Skeletal muscle satellite cell (primary cell): ENCODE measurements around the gene SELPLG.
"Not testable (repeated sequence)": the region's sequence is repeated elsewhere in the genome, so short reads cannot be mapped to it uniquely, and the experiment has no call there.

Source experiments
- H3K27me3 ChIP-seq: 2 replicates; pipeline ENCODE4 v1.7.0; 2013; ENCODE audit warnings: low read length; ENCODE audit not compliant: control insufficient read depth, insufficient read depth
- H3K36me3 ChIP-seq: 2 replicates; pipeline ENCODE4 v1.7.0; 2013; ENCODE audit warnings: mild to moderate bottlenecking, control low read depth, low read length; ENCODE audit not compliant: insufficient read depth
- H3K4me1 ChIP-seq: 2 replicates; pipeline ENCODE4 v1.7.0; 2013; ENCODE audit warnings: low read length; ENCODE audit not compliant: control insufficient read depth, insufficient read depth
- H3K4me2 ChIP-seq: 2 replicates; pipeline ENCODE4 v1.7.0; 2013; ENCODE audit warnings: mild to moderate bottlenecking, low read length
- H3K4me3 ChIP-seq: 2 replicates; pipeline ENCODE4 v1.7.0; 2013; ENCODE audit warnings: low read length
- H3K9ac ChIP-seq: 2 replicates; pipeline ENCODE4 v1.7.0; 2013; ENCODE audit warnings: mild to moderate bottlenecking, low read depth, low read length, moderate library complexity
- H3K9me3 ChIP-seq: replicated peaks from 2 replicates; pipeline ENCODE4 v1.7.0; 2013; ENCODE audit warnings: mild to moderate bottlenecking, control low read depth, low read length

SELPLG gene

DNA sequence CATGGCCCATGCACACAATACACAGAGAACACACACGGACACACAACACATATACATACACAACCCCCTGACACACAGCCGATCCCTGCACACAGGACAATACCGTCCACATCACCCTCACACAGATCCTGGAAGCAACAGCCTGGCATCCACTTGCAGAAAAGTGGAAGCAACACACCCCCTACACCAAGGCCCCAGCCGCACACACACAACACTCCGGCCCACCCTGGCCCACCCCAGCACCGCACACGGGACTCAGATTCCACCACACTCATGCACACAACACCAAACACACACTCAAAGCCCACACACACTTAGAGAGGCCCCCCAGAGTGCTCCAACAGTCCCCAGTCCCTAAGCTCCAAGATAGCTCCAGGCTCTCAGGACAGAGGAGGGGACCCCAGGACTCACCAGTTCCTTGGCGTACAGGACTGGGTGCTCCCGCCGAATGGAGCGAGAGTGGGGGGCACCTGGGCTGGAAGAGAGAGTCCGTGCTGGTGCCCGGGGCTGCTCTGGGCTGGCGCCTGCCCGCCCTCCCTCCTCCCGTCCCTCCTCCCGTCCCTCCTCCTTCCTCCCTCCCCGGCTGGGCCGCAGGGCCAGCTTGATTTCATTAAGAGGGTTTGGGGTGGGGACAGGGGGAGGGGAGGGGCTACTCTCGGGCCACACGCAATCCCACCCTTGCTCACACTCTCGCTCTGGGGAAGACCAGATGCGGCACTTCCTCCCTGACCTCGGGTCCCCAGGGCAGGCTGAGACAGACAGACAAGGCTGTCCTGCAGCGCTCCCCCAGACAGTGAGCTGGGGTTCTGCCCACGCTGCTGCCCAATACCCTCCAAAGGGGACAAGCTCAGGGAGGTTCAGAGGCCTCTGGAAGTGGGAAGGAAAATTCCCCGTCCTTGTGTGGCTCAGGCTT is 35.9 kb downstream of the SELPLG start, which contains the start of gene TMEM119:
TMEM119 (minus strand) TSS at position 526 of the 913 bp plus-strand sequence. CDS start 5,701 bp downstream, outside the sequence.
- H3K9ac ChIP-seq = no peak within 1 kb of the TSS
- H3K9me3 ChIP-seq = no peaks in the 10 kb centered on the region
- H3K4me2 ChIP-seq = no peak within 1 kb of the TSS
- no peaks in the 10 kb centered on the region for H3K36me3 ChIP-seq
- H3K4me3 ChIP-seq = no peak within 1 kb of the TSS
- H3K27me3 ChIP-seq = peaks cover 12% of the 10 kb centered on the region
- H3K4me1 ChIP-seq = no peaks in the 10 kb centered on the region

DNA sequence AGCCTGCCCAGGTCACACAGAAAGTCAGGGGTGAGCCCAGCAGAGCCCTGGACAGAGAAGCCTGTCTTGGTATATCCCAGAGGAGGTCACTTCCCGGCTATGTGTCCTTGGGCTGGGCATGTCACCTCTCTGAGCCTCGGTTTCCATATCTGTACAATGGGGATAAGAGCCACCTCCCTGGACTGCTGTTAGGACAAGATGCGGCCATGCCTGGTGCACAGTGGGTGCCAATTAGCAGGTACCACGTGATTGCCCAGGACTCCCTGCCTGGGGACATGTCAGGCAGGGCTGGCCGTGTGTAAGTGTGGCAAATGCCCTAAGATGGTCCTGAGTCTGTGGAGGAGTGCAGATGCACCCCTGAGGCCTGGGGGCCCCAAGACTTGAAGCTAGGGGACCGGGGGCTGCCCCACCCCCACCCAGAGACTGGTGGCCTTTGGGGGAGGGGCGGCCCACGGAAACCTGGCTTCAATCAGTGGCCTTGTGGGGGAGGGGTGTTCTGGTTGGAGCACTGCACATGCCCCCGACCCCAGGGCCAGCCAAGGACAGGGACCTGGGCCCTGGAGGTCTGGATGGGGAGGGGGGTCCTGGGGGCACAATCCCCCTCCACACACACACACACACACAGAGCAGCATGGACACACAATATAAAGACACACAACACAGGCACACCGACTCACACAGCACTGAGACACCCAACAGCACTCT is 36.7 kb downstream of the SELPLG start:
- Histone ChIP-seq H3K4me2 (no peak overlapping the region), H3K36me3 (no peaks in the 10 kb centered on the region), H3K4me1 (no peaks in the 10 kb centered on the region), H3K27me3 (peaks cover 12% of the 10 kb centered on the region), H3K9ac (no peak overlapping the region), H3K4me3 (no peak overlapping the region), H3K9me3 (no peaks in the 10 kb centered on the region)

DNA sequence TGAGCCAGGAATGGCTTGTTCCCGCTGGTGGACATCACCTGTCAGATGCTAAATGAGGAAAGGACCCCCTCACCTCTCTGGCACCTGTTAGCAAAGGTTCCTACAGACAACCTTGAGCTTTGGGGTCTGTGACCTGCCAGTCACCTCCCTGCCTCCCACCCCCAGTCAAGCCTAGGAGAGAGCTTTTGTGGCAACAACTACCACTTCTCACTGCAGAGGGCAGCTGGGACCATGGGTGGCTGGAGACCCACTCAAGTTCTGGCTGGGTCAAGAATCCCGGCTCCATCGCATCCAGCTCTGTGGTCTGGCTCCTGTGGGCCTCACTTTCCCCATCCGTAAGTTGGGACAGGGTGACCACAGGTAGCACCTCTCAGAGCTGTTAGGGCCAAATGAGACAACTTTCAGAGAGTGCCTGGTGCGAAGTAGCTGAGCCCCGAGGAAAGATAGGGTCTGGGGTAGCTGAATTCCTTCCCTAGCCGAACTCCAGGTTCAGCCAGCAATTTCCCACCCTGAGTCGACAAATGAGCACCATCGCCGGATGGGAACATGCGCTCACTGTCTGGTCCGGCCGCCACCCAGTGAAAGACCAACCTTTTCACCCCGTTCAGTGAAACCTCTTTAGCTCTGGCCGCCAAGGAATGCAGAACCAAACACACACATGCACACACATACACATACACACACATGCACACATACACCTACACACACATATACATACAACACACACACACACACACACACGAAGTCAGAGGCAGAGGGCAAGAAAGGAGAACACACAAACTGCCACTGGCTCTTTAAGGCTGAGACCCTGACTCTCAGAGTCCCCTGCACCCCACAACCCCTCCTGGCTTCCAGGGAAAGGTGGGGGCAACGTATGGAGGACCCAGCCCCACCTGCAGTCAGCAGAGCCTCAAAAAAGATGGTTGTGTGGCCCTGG is 37.7 kb downstream of the SELPLG start:
- Histone ChIP-seq H3K4me2 (no peak overlapping the region), H3K36me3 (no peaks in the 10 kb centered on the region), H3K4me3 (no peak overlapping the region), H3K9me3 (no peaks in the 10 kb centered on the region), H3K4me1 (no peaks in the 10 kb centered on the region), H3K9ac (no peak overlapping the region), H3K27me3 (peaks cover 12% of the 10 kb centered on the region)

DNA sequence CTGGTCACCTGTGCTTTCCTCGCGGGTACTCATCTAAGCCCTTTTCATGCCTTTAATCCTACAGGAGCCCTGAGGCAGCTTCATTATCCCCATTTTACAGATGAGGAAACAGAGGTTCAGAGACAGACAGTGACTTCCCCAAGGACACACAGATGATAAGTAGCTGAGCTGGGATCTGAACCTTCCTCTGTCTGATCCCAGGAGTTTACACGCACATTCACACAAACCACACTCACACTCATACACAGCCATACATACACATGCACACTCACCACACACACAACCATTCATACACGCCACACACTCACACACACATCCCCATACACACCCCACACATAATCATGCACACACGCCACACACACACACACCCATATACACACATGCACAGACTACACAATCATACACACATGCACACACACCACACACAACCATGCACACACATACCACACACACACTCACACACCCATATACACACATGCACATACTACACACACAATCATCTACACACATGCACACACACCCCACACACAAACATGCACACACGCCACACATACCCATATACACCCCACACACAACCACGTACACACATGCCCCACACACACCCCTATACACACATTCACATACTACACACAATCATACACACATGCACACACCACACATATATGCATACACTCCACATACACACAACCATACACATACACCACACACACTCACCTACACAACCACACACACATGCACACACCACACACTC is 38.6 kb downstream of the SELPLG start:
- Histone ChIP-seq H3K4me3 (no peak overlapping the region), H3K4me2 (no peak overlapping the region), H3K9ac (no peak overlapping the region), H3K4me1 (no peaks in the 10 kb centered on the region), H3K36me3 (no peaks in the 10 kb centered on the region), H3K9me3 (no peaks in the 10 kb centered on the region), H3K27me3 (peaks cover 12% of the 10 kb centered on the region)

DNA sequence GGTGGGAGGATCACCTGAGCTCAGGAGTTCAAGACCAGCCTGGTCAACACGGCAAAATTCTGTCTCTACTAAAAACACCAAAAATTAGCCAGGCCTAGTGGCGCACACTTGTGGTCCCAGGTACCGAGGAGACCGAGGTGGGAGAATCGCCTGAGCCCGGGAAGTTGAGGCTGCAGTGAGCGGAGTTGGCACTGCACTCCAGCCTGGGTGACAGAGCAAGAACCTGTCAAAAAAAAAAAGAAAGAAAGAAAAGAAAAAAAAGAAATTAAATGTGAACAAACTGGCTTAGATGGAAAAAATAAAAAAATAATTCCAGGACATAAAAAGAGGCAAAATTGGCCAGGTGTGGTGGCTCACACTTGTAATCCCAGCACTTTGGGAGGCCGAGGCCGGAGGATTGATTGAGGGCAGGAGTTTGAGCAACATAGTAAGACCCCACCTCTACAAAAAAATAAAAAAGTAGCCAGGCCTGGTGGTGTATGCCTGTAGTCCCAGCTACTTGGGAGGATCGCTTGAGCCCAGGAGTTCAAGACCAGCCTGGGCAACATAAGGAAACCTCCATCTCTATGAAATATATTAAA is 39.3 kb downstream of the SELPLG start:
- no peak overlapping the region for H3K9ac ChIP-seq
- peaks cover 11% of the 10 kb centered on the region for H3K27me3 ChIP-seq
- H3K4me2 ChIP-seq = no peak overlapping the region
- no peak overlapping the region for H3K4me3 ChIP-seq
- no peaks in the 10 kb centered on the region for H3K4me1 ChIP-seq
- H3K36me3 ChIP-seq = no peaks in the 10 kb centered on the region
- H3K9me3 ChIP-seq = no peaks in the 10 kb centered on the region

DNA sequence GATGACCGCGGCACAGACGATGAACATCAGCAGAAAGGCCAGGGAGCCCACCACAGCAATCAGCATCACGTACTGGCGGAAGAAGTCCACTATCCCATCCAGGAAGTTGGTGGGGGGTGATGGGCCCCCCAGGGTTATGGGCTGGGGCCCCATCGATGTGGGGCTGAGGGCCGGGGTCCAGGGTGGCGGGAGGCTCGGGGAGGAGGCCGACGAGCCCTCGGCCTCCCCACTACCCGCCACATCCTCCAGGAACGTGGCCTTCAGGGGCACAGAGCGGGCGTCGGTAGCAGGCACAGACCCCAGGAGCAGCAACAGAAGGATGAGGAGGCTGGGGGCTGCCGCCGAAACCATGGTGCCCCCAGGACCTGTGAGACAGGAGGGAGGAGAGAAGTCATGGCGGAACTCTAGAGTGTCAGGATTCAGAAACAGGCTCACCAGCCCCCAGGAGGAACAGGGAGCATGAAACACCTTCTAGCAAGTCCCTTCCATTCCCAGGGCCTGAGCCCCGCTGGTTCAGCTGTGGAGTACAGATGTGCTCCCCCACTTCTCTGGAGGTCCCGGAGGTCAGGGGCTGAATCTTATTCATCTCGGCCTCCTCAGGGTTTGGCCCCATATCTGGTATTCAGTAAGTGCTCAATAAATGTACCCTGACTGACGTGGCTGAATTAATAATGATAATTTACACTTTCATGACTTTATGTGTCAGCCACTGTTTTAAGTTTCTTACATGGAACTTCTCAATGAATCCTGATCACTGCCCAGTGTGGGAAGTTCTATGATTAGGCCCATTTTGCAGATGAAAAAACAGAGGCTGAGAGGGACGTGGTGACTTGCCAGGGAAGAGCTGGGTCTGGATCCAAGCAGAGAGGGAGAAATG is 41.4 kb downstream of the SELPLG start:
- Histone ChIP-seq H3K36me3 (no peaks in the 10 kb centered on the region), H3K4me2 (no peak overlapping the region), H3K4me3 (no peak overlapping the region), H3K4me1 (no peaks in the 10 kb centered on the region), H3K9me3 (no peaks in the 10 kb centered on the region), H3K9ac (no peak overlapping the region), H3K27me3 (peaks cover 9% of the 10 kb centered on the region)

DNA sequence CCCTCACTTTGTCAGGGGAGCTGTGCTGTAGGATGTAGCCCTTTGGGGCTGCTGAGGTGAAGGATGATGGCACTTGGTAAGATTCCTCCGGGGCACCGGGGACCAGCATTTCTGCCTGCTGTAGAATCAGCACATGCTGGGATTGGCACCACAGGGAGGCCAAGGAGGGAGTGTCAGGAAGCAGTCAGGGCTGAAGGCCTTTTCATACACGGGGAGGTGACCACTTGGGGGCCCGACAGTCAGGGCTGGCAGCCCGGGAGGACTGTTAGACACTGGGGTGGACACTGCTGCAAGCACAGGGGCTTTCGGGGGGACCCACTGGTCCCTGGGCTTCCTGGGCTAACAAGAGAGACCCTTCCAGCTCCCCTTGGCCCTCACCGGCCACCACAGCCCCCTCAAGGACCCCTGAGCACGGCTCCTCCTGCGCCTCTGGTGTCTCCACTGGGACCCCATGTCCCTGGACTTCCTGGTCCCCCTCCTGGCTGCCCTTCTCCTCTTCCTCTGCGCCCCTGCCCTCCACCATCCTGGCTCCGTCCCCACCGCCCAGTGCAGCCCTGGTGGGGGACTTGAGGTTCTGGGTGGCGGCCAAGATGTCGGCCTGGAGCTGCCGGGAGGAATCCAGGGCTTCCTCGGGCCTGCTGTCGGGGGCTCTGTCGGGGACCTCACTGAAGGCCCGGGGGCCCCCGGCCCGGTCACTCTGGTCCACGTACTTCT is 42.3 kb downstream of the SELPLG start:
- H3K4me2 ChIP-seq = no peak overlapping the region

DNA sequence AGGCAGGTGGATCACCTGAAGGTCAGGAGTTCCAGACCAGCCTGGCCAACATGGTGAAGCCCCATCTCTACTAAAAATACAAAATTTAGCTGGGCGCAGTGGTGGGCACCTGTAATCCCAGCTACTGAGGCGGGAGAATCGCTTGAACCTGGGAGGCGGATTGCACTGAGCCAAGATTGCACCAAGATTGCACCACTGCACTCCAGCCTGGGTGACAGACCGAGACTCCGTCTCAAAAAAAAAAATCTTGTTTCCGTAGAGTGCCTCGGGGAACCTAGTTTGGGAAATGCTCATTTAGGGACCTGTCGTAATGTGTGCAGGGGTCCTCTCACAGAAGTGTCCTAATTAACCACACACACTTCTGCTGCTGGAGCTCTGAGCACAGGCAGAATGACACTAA is 43.2 kb downstream of the SELPLG start:
- H3K9ac ChIP-seq, H3K9me3 ChIP-seq, H3K36me3 ChIP-seq, H3K4me1 ChIP-seq, H3K4me2 ChIP-seq, H3K27me3 ChIP-seq, H3K4me3 ChIP-seq: not testable (repeated sequence)

More for the DNA sequence above, 42.3 kb downstream of the SELPLG start:
- Histone ChIP-seq H3K4me1 (no peaks in the 10 kb centered on the region), H3K4me3 (no peak overlapping the region), H3K27me3 (peaks cover 9% of the 10 kb centered on the region), H3K9ac (no peak overlapping the region), H3K36me3 (no peaks in the 10 kb centered on the region), H3K9me3 (no peaks in the 10 kb centered on the region)

DNA sequence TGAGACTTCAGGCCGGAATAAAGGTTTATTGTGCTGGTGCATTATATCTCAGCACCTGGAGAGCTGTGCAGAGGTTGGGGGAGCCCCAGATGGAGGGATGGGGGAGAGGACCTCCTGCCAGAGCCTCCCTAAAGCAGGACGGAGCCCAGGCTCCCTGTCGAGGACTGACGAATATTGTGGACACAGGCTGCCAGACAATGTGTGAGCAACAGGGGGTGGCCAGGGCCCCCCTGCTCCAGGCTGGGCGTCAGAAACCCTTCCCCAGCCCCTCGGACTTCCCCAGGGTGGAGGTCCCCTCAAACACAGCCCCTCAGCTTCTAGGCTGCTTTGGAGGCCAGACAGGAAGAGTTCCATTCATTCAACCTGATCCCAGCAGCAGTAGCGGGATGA is 43.9 kb downstream of the SELPLG start:
- H3K4me3 ChIP-seq = no peak overlapping the region

More for the DNA sequence above, 43.9 kb downstream of the SELPLG start:
- Histone ChIP-seq H3K9ac (no peak overlapping the region), H3K27me3 (peaks cover 9% of the 10 kb centered on the region), H3K4me1 (no peaks in the 10 kb centered on the region), H3K9me3 (no peaks in the 10 kb centered on the region), H3K4me2 (no peak overlapping the region), H3K36me3 (no peaks in the 10 kb centered on the region)
